ENCODE measurements around the gene ABCD1. TPM values are rescaled to one million over a fixed set of nuclear protein-coding genes. Genes with fewer than 3 reads are reported as not detected.

The ABCD1 gene
- total and polyA plus RNA-seq, 2 donors from 2014 or later: 5.2 to 13.7 TPM

GRCh38 chrX:153750127-153750774 lies 25.6 kb downstream of the ABCD1 start:
- no peak for TF ChIP-seq CTCF (IDR thresholded peaks at IDR 0.05; ENCODE audit: borderline replicate concordance, extremely low read depth, insufficient read depth)
- FAIRE-seq (no peak), DNase-seq (peak in 2 of 5 donors; percentile 8 to 25)
- no peaks in the 10 kb centered on the region for H3K36me3 ChIP-seq (ENCODE audit: control insufficient read depth in 2 of 3, insufficient read depth in 3 of 3, low read length in 3 of 3)
- H3K27ac ChIP-seq (ENCODE audit: low read depth in 2 of 2, low read length in 2 of 2): no peak overlapping the region
- no peaks in the 10 kb centered on the region for H3K9me3 ChIP-seq (ENCODE audit: control insufficient read depth in 2 of 3, insufficient read depth in 1 of 3, low read length in 3 of 3)
- H3K9ac ChIP-seq (ENCODE audit: low read length in 3 of 3): no peak overlapping the region
- H3K4me1 ChIP-seq (ENCODE audit: control insufficient read depth in 2 of 3, insufficient read depth in 2 of 3, low read depth in 1 of 3, low read length in 3 of 3): no peaks in the 10 kb centered on the region
- no peaks in the 10 kb centered on the region for H3K27me3 ChIP-seq (ENCODE audit: control insufficient read depth, insufficient read depth, low read length)
- no peak overlapping the region for H3K4me3 ChIP-seq (ENCODE audit: low read length in 3 of 3)
- intact Hi-C loops (cut with DNase I): no loop called here

DNA sequence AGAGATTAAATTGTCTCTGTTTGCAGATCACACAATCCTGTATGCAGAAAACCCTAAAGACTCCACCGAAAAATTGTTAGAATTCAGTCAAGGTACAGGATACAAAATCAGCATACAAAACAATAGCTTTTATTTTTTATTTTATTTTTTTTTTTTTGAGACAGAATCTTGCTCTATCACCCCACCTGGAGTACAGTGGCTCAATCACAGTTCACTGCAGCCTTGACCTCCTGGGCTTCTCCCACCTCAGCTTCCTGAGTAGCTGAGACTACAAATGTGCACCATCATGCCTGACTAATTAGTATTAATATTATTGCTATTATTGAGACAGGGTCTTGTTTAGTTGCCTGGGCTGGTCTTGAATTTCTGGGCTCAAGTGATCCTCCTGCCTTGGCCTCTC lies 30.5 kb downstream of the ABCD1 start:
- no peaks in the 10 kb centered on the region for H3K27me3 ChIP-seq (ENCODE audit: control insufficient read depth, insufficient read depth, low read length)
- intact Hi-C loops (cut with DNase I): no loop called here
- H3K4me1 ChIP-seq (ENCODE audit: control insufficient read depth in 2 of 3, insufficient read depth in 2 of 3, low read depth in 1 of 3, low read length in 3 of 3): no peaks in the 10 kb centered on the region
- no peak overlapping the region for H3K27ac ChIP-seq (ENCODE audit: low read depth in 2 of 2, low read length in 2 of 2)
- no peak for DNase-seq
- no peak for TF ChIP-seq CTCF (IDR thresholded peaks at IDR 0.05; ENCODE audit: borderline replicate concordance, extremely low read depth, insufficient read depth)
- no peak overlapping the region for H3K9ac ChIP-seq (ENCODE audit: low read length in 3 of 3)
- H3K9me3 ChIP-seq (ENCODE audit: control insufficient read depth in 2 of 3, insufficient read depth in 1 of 3, low read length in 3 of 3): peaks cover 0 to 1% (median 0%) of the 10 kb centered on the region in 3 donors
- H3K36me3 ChIP-seq (ENCODE audit: control insufficient read depth in 2 of 3, insufficient read depth in 3 of 3, low read length in 3 of 3): no peaks in the 10 kb centered on the region
- no peak overlapping the region for H3K4me3 ChIP-seq (ENCODE audit: low read length in 3 of 3)
- peak; percentile 11 for FAIRE-seq

DNA sequence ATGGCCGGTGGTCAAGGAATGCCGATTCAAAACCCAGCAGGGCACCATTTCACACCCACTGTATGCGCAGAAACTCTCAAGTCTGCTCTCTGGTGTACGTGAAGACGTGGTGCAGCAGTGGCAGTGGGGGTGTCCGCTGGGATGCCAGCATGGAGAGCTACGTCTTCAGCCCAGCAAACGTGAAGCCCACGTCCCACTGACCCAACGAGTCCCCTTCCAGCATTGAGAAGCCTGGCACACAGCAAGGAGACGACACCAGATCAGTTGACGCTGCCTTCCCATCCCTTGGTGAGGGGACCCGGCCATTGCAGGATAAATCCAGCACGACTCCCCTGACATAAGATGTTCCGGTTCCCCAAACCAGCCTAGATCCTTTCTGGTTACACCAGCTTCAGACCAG lies 37.2 kb downstream of the ABCD1 start:
- intact Hi-C loops (cut with DNase I): loop anchor here (10.0 kb wide), 1 partner anchor 193 kb away; no protein-coding TSS in a partner anchor
- no peak for FAIRE-seq
- H3K27ac ChIP-seq (ENCODE audit: low read depth in 2 of 2, low read length in 2 of 2): no peak overlapping the region
- no peaks in the 10 kb centered on the region for H3K4me1 ChIP-seq (ENCODE audit: control insufficient read depth in 2 of 3, insufficient read depth in 2 of 3, low read depth in 1 of 3, low read length in 3 of 3)
- no peak for DNase-seq
- no peaks in the 10 kb centered on the region for H3K27me3 ChIP-seq (ENCODE audit: control insufficient read depth, insufficient read depth, low read length)
- no peak for TF ChIP-seq CTCF (IDR thresholded peaks at IDR 0.05; ENCODE audit: borderline replicate concordance, extremely low read depth, insufficient read depth)
- H3K9me3 ChIP-seq (ENCODE audit: control insufficient read depth in 2 of 3, insufficient read depth in 1 of 3, low read length in 3 of 3): no peaks in the 10 kb centered on the region
- no peak overlapping the region for H3K4me3 ChIP-seq (ENCODE audit: low read length in 3 of 3)
- no peaks in the 10 kb centered on the region for H3K36me3 ChIP-seq (ENCODE audit: control insufficient read depth in 2 of 3, insufficient read depth in 3 of 3, low read length in 3 of 3)
- no peak overlapping the region for H3K9ac ChIP-seq (ENCODE audit: low read length in 3 of 3)
